HepG2 (cell line): ENCODE data around the gene SLC35F6. TPM values are rescaled to one million over a fixed set of nuclear protein-coding genes. Genes with fewer than 3 reads are reported as not detected.

Source experiments
- BORCS8-MEF2B ChIP-seq: sonication (generic); formaldehyde crosslinking; IDR thresholded peaks from 2 replicates; pipeline ENCODE4 v1.8.0; 2022; ENCODE audit warnings: mild to moderate bottlenecking, missing genetic modification reagents
- CCAR2 ChIP-seq: fragments of 200-400 bp; formaldehyde crosslinking; optimal IDR thresholded peaks from 2 replicates; pipeline ENCODE3; 2018; ENCODE audit warnings: low read depth, mild to moderate bottlenecking, low read length, moderate library complexity
- CENPX ChIP-seq: sonication (generic); formaldehyde crosslinking; IDR thresholded peaks from 2 replicates; pipeline ENCODE4 v1.9.0; 2021; ENCODE audit warnings: mild to moderate bottlenecking, missing genetic modification reagents, moderate library complexity
- CHD2 ChIP-seq: IDR thresholded peaks from 2 replicates; pipeline ENCODE4 v1.6.1; 2011; ENCODE audit warnings: low read depth, low read length, improper control_type of control experiment
- DNMT3B ChIP-seq: conservative IDR thresholded peaks from 2 replicates; pipeline ENCODE4 v1.6.1; 2016; ENCODE audit warnings: missing biosample characterization, control low read depth
- FOXP1 ChIP-seq, 2 experiments: fragments of 450-650 bp in 1 of 2; IDR thresholded peaks; 2 replicates each; pipeline ENCODE4 v1.6.1; 2017 to 2018; ENCODE audit warnings: antibody characterized with exemption in 1 of 2
- MTF1 ChIP-seq: sonication (generic); formaldehyde crosslinking; IDR thresholded peaks from 2 replicates; pipeline ENCODE4 v1.5.0; 2020; ENCODE audit warnings: missing genetic modification reagents
- NFKB2 ChIP-seq: sonication (generic); formaldehyde crosslinking; IDR thresholded peaks from 2 replicates; pipeline ENCODE4 v1.4.0; 2020; ENCODE audit warnings: missing genetic modification reagents, borderline replicate concordance
- PRPF4 ChIP-seq: fragments of 200-400 bp; formaldehyde crosslinking; IDR thresholded peaks from 2 replicates; pipeline ENCODE4 v1.6.1; 2016; ENCODE audit warnings: low read length, low read depth; ENCODE audit not compliant: poor library complexity, severe bottlenecking
- RELA ChIP-seq: sonication (generic); formaldehyde crosslinking; IDR thresholded peaks from 2 replicates; pipeline ENCODE4 v1.4.0; 2020; ENCODE audit warnings: missing genetic modification reagents
- RXRA ChIP-seq: sonication (generic); formaldehyde crosslinking; IDR thresholded peaks from 2 replicates; pipeline ENCODE4 v1.5.1; 2020; ENCODE audit warnings: missing genetic modification reagents
- TOE1 ChIP-seq: sonication (generic); formaldehyde crosslinking; IDR thresholded peaks from 2 replicates; pipeline ENCODE4 v1.4.0; 2020; ENCODE audit warnings: mild to moderate bottlenecking, missing genetic modification reagents
- ZBTB42 ChIP-seq: sonication (generic); formaldehyde crosslinking; IDR thresholded peaks from 2 replicates; pipeline ENCODE4 v1.5.0; 2020; ENCODE audit warnings: mild to moderate bottlenecking, missing genetic modification reagents
- ZNF232 ChIP-seq: sonication (generic); formaldehyde crosslinking; IDR thresholded peaks from 2 replicates; pipeline ENCODE4 v1.4.0; 2020; ENCODE audit warnings: missing genetic modification reagents, borderline replicate concordance
- ZNF496 ChIP-seq: sonication (generic); formaldehyde crosslinking; IDR thresholded peaks from 2 replicates; pipeline ENCODE4 v1.8.1; 2023; ENCODE audit warnings: mild to moderate bottlenecking, moderate library complexity, missing genetic modification reagents; ENCODE audit not compliant: insufficient replicate concordance
- ZNF607 ChIP-seq: sonication (generic); formaldehyde crosslinking; IDR thresholded peaks from 2 replicates; pipeline ENCODE4 v1.5.1; 2020; ENCODE audit warnings: missing genetic modification reagents, mild to moderate bottlenecking, borderline replicate concordance
- ZNF772 ChIP-seq: sonication (generic); formaldehyde crosslinking; IDR thresholded peaks from 2 replicates; pipeline ENCODE4 v1.5.0; 2020; ENCODE audit warnings: mild to moderate bottlenecking, missing genetic modification reagents
- ZNF883 ChIP-seq: sonication (generic); formaldehyde crosslinking; IDR thresholded peaks from 2 replicates; pipeline ENCODE4 v1.5.1; 2020; ENCODE audit warnings: mild to moderate bottlenecking, missing genetic modification reagents; ENCODE audit errors: not compliant biosample characterization
- ZSCAN25 ChIP-seq: sonication (generic); formaldehyde crosslinking; IDR thresholded peaks from 2 replicates; pipeline ENCODE4 v1.8.0; 2022; ENCODE audit warnings: mild to moderate bottlenecking, missing genetic modification reagents
- polyA plus RNA-seq, 8 experiments: library from polyadenylated mRNA; depleted of rRNA in 3 of 8; stranded (reverse) in 7 of 8; unstranded in 1 of 8; fragments of >200 nt; fragmentation: Illumina TruSeq in 4 of 8; extraction: Trizol in 4 of 8; gene quantifications; 2 replicates each; pipeline versions ENCODE4 v1.2.1 to v1.2.3, GENCODE V29; 2011 to 2016; ENCODE audit warnings: low read depth in 4 of 8, missing spikeins in 1 of 8, mixed read lengths in 1 of 8; ENCODE audit not compliant: insufficient read depth in 1 of 8
- total RNA-seq, 5 experiments: library from RNA; depleted of rRNA; stranded (reverse); fragments of >200 nt; fragmentation: Illumina TruSeq; extraction: Trizol; gene quantifications; 2 replicates each; pipeline ENCODE4 v1.2.3, GENCODE V29; 2016; ENCODE audit warnings: low read depth in 1 of 5
- TF ChIP-seq, protein P1 (sequence below): IDR thresholded peaks from 2 replicates; pipeline ENCODE4 v1.6.1; 2016; ENCODE audit warnings: low read depth, control low read depth
- TF ChIP-seq, protein P2 (sequence below): sonication (generic); formaldehyde crosslinking; IDR thresholded peaks from 2 replicates; pipeline ENCODE4 v1.4.0; 2020; ENCODE audit warnings: missing genetic modification reagents, borderline replicate concordance
- TF ChIP-seq, protein P3 (sequence below): sonication (generic); formaldehyde crosslinking; IDR thresholded peaks from 2 replicates; pipeline ENCODE4 v1.5.1; 2020; ENCODE audit warnings: mild to moderate bottlenecking, missing genetic modification reagents, moderate library complexity

SLC35F6 gene
- total and polyA plus RNA-seq, 2 of the 13 experiments (the other 11 are each of a cell fraction or from before 2014, with no cell fraction given) = 15.2 to 21.2 TPM

DNA sequence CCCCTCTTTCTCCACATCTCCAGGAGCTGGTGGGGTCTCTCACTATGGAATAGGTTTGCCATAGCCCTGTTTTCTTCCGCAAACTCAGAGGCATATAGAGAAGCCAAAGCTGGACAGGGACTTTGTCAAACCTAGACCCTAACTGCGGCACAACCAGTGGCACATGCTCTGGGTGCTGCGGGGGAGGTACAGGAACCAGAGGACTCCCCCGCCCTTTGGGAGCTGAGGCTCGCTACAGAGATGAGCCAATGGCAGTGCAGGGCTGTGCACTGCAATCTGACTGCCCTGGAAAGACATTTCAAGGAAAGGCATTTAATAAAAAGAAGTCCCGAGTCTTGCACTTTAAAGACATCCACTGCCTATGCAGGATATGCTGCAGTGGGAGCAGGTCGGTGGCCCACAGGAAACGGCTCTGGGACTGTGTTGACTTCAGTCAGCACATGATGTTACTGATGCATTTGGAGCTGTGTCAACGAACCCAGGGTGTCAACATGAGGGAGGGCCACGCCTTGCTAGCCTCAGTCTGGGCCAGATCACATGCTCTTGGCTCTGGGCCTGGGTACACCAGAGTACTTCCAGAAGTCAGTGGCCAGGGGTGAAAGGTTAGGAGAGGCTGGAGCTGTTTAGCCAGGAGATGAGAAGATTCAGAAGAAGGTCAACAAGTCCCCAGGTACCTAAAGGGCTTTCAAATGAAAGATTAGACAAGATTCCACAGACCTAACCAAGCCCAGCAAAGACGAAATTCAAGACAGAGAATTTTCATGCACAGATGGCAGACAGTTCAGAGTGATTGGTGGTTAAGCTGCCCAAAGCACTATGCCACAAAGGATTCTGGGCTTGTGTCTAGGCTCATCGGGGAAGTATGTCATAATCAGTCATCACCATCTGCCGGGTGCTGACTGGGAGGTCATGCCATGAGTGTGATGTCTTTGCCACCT lies 8.2 kb downstream of the SLC35F6 start (continued):
- TF ChIP-seq MTF1 (CRISPR knock-in tag) (no peak), ZNF232 (CRISPR knock-in tag) (0 out of 2 replicates have a peak, but pooled peaks have one; percentile 32), RXRA (CRISPR knock-in tag) (peak; percentile 69; the same call in 1 of the 2 replicates), ZNF496 (no peak), BORCS8-MEF2B (CRISPR knock-in tag) (0 out of 2 replicates have a peak, but pooled peaks have one; percentile 40), ZBTB42 (CRISPR knock-in tag) (no peak), ZNF607 (CRISPR knock-in tag) (no peak), PRPF4 (no peak), CHD2 (no peak), CENPX (CRISPR knock-in tag) (no peak), NFKB2 (CRISPR knock-in tag) (no peak; the same call in none of the 2 replicates), RELA (CRISPR knock-in tag) (no peak), FOXP1 (IDR thresholded peaks at IDR 0.05) (no peak; the same call in 1 of the 2 replicates), FOXP1 (CRISPR knock-in tag; IDR thresholded peaks at IDR 0.05) (peak; percentile 95), ZSCAN25 (no peak), ZNF772 (CRISPR knock-in tag) (no peak), DNMT3B (CRISPR knock-in tag) (no peak; the same call in 1 of the 2 replicates), ZNF883 (no peak), CCAR2 (no peak), TOE1 (CRISPR knock-in tag) (no peak)
- TF ChIP-seq, protein P1, sequence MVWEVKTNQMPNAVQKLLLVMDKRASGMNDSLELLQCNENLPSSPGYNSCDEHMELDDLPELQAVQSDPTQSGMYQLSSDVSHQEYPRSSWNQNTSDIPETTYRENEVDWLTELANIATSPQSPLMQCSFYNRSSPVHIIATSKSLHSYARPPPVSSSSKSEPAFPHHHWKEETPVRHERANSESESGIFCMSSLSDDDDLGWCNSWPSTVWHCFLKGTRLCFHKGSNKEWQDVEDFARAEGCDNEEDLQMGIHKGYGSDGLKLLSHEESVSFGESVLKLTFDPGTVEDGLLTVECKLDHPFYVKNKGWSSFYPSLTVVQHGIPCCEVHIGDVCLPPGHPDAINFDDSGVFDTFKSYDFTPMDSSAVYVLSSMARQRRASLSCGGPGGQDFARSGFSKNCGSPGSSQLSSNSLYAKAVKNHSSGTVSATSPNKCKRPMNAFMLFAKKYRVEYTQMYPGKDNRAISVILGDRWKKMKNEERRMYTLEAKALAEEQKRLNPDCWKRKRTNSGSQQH (CRISPR knock-in tag) = 0 out of 2 replicates have a peak, but pooled peaks have one; percentile 42
- TF ChIP-seq, protein P2, sequence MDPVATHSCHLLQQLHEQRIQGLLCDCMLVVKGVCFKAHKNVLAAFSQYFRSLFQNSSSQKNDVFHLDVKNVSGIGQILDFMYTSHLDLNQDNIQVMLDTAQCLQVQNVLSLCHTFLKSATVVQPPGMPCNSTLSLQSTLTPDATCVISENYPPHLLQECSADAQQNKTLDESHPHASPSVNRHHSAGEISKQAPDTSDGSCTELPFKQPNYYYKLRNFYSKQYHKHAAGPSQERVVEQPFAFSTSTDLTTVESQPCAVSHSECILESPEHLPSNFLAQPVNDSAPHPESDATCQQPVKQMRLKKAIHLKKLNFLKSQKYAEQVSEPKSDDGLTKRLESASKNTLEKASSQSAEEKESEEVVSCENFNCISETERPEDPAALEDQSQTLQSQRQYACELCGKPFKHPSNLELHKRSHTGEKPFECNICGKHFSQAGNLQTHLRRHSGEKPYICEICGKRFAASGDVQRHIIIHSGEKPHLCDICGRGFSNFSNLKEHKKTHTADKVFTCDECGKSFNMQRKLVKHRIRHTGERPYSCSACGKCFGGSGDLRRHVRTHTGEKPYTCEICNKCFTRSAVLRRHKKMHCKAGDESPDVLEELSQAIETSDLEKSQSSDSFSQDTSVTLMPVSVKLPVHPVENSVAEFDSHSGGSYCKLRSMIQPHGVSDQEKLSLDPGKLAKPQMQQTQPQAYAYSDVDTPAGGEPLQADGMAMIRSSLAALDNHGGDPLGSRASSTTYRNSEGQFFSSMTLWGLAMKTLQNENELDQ (CRISPR knock-in tag) = no peak
- TF ChIP-seq, protein P3, sequence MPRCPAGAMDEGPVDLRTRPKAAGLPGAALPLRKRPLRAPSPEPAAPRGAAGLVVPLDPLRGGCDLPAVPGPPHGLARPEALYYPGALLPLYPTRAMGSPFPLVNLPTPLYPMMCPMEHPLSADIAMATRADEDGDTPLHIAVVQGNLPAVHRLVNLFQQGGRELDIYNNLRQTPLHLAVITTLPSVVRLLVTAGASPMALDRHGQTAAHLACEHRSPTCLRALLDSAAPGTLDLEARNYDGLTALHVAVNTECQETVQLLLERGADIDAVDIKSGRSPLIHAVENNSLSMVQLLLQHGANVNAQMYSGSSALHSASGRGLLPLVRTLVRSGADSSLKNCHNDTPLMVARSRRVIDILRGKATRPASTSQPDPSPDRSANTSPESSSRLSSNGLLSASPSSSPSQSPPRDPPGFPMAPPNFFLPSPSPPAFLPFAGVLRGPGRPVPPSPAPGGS (CRISPR knock-in tag) = no peak
